ENCODE results near the gene PPP5C.
"Not testable (repeated sequence)": the region's sequence is repeated elsewhere in the genome, so short reads cannot be mapped to it uniquely, and the experiment has no call there.

The PPP5C gene, protein sequence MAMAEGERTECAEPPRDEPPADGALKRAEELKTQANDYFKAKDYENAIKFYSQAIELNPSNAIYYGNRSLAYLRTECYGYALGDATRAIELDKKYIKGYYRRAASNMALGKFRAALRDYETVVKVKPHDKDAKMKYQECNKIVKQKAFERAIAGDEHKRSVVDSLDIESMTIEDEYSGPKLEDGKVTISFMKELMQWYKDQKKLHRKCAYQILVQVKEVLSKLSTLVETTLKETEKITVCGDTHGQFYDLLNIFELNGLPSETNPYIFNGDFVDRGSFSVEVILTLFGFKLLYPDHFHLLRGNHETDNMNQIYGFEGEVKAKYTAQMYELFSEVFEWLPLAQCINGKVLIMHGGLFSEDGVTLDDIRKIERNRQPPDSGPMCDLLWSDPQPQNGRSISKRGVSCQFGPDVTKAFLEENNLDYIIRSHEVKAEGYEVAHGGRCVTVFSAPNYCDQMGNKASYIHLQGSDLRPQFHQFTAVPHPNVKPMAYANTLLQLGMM

DNA sequence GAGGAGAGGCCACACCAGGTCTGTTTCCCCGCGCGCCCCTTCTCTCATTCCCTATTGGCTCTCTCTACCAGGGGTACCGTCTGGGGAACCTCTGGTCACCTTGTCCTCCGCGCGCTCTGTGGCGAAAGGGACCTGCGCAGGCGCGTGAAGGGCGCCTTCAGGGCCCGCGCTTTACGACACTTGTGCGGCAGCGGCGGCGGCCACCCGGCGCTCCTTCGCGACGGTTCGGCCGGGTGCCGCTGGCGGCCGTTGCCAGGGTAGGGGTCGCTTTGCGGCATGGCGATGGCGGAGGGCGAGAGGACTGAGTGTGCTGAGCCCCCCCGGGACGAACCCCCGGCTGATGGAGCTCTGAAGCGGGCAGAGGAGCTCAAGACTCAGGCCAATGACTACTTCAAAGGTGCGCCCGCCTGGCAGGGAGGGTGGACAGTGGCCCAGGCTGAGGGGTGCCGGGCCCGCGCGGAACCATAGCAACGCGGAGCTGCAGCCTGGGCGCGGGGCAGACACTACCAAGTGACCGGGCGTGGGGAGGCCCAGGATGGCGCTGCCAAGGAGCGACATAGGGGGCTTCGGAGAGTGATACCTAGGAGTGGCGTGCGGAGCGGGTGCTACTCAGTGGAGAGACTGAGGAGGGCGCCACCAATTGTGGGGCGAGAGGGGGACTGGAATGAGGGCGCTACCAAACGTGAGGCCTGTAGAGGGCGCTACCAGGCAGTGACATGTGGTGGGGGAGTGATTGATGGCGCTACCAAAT lies at the start of gene PPP5C:
Gene PPP5C, plus strand, starts transcription at position 267 of the 751 bp plus-strand sequence. Its CDS starts 10 bp downstream, at position 277.
- DNase-seq = peak; percentile 79 to 90

DNA sequence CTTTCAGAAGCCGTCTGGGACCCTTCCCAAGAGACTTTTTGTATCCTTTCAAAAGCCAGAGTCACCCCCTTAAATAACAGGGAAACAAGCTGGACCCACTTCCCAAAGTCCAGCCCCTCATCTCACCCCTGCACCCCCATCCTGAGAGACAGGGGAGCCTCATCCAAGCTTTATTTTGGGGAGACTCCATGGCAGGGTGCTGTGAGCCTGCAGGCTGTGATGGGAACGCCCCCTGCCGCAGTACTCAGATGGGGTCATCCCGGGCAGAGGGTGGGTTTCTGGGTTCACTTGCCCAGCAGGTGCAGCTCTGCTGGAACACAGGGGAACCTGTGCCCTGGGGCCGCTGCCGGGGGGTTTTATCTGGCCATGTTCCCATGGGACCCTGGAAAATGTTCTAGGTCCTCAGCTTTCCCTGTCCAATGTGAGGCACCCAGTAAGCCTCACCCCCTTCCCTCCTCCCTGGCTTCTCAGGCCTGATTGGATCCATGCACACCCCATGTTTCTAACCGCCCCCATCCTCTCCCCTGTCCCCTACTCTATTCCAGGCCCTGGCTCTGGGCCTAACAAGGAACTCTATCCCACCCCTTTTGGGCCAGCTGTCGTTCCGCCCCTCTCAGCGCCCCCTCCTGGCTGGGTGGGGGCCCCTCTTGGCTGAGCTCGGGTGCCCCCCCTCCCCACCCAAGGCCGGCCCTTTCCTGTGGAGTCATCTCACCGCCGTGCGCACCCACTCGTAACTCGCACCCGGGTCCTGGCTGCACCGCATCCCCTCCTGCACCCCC lies 49.0 kb upstream of the PPP5C start:
- no peak for DNase-seq

DNA sequence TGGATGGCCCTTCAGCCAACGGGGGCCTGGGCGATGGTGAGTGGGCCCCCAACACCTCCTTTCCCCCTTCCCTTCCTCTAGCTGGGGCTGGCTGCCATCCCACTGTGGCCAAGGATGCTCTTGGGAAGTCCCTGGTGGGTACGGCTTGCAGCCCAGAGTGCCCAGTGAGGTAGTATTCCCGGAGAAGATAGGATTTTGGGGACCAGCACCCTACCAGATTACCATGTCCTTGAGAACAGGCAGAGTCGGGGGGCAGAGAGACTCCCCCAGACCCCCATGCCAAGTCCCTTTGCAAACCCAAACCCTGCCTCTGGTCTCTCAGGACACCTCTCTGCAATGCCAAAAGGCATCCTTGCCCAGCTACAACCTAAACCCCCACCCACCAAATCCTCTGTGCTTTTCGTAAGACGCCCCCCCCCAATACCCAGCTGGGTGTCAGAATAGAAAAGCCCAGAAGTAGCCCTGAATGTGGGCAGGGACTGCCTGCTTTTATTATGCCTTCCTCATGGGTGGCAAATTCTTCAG lies 48.3 kb upstream of the PPP5C start:
- DNase-seq = no peak

DNA sequence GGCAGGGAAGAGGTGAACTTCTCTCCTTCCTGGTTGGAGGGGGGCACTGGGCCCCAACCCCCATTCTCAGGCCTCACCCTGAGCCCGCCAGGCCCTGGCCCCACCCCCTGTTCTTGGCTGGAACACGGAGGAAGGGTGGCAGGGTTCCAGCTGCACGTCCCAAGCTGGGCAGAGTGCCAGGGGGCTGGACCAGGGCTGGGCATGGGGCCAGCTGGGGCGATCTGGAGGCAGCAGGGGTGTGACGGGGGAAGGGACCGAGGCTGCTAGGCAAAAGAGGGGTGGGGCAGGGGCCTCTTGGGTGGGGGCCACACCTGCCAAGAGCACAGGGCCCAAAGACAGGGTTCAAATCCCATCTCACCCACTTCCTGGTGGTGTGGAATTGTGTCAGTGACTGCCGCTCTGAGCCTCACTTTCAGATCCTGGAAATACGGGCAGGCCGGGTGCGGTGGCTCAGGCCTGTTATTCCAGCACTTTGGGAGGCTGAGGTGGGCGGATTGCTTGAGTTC lies 47.8 kb upstream of the PPP5C start:
- no peak for DNase-seq

DNA sequence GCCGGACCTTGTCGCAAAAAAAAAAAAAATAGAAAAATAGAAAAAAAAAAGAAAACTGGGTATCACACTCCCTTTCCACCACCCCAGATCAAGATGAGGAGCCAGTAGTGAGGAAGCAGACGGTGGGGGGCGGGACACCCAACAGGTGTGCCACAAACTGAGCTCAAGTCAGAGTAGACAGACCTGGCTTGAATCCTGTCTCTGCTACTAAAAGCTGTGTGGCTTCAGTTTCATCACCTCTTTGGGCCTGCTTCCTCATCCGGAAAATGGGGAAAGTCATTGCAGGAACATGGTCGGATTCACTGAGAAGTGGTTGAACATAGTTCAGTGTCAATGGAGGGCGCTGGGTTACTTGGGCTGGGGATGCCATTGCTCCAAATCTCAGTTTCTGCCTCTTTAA lies 47.2 kb upstream of the PPP5C start:
- no peak for DNase-seq

DNA sequence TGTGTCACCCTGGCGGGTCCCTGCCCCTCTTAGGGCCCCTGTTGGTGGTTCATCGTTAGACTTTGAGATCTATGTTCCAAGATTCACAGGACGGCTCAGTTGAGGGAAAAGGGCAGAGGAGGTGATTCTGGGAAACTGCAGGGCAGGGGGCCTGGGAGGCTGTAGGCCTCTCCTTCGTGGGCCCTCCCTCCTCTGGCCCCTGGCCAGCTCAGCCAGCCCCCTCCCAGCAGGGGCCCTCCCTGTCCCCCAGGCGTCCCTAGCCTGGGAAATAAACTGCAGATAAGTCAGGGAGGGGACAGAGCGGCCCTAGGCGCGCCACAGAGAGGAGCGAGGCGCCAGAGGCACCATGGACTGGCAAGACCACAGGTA lies 43.6 kb upstream of the PPP5C start:
- no peak for DNase-seq

DNA sequence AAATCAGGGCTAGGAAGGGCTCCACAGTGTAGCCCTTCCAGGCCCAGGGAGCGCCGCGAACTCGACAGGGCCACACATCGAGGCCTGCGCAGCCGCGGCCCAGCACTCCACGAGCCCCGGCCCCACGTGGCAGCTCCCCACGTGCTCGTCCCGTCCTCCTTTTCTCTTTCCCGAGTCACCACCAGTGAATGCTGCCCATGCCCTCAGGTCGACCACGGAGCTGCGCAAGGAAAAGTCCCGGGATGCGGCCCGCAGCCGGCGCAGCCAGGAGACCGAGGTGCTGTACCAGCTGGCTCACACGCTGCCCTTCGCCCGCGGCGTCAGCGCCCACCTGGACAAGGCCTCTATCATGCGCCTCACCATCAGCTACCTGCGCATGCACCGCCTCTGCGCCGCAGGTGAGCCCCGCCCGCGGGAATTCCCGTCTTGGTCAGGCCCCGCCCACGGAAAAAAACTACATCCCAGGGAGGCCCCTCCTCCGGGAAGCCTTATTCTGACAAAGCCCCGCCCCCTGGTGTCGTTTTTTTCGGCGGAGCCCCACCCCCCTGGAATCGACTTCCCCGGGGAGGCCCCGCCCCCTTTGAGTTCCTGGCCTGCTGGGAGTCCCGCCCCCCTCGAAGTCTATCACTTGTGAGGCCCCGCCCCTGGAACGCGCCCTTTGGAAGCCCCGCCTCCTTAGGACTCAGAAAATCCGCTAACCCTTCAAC lies 43.0 kb upstream of the PPP5C start:
- DNase-seq = peak in 1 of 2 donors; percentile 2

DNA sequence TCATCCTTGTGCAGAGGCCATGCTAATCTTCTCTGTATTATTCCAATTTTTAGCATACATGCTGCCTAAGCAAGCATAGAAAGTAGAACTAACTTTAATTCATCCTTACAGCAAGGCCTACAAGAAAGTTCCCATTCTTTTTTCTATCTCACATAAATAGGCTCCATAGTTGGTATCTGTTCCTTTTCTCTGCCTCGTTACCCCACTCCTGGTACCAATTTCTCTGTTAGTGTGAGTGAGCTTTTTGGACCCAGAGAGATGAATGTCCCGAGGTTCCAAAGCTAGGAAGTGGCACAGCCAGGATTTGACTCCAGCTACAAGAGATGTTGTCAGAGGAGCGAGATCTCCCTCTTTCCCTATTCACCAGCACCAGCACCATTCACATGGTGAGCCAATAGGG lies 40.4 kb upstream of the PPP5C start:
- DNase-seq = no peak

DNA sequence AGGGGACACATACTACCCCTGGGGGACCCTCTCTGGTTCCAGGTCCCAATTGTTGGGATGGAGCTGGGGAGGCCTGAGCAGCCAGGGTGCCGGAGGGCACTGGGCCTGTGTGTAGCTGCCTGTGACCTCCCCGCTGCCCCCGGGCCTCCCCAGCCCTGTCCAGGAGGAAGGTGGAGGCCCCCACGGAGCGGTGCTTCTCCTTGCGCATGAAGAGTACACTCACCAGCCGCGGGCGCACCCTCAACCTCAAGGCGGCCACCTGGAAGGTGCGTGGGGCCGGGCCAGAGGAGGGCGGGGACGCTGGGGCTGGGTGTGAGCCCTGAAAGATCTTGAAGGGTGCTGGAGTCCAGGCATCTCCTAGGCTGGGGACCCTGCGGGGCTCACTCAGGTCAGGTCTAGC lies 38.4 kb upstream of the PPP5C start:
- DNase-seq = no peak

DNA sequence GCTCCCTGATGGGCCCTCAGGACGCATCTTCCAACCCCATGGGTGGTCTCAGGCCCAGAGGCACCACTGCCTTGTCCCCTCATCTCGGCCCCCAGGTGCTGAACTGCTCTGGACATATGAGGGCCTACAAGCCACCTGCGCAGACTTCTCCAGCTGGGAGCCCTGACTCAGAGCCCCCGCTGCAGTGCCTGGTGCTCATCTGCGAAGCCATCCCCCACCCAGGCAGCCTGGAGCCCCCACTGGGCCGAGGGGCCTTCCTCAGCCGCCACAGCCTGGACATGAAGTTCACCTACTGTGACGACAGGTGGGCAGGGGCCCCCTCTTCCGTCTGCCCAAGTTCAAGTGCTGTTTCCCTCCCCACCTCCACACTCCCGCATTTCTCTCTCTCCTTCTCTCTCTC lies 37.8 kb upstream of the PPP5C start:
- no peak for DNase-seq

DNA sequence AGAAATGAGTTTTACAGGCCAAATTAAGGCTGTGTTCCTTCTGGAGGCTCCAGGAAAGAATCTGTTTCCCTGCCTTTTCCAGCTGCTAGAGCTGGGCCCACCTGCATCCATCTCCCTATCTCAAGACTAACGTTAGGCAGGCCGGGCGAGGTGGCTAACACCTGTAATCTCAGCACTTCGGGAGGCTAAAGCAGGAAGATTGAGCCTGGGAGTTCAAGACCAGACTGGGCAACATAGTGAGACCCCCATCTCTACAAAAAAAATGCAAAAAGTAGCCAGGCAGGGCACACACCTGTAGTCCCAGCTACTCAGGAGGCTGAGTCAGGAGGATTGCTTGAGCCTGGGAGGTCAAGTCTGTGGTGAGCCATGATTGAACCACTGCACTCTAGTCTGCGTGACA lies 35.4 kb upstream of the PPP5C start:
- no peak for DNase-seq

DNA sequence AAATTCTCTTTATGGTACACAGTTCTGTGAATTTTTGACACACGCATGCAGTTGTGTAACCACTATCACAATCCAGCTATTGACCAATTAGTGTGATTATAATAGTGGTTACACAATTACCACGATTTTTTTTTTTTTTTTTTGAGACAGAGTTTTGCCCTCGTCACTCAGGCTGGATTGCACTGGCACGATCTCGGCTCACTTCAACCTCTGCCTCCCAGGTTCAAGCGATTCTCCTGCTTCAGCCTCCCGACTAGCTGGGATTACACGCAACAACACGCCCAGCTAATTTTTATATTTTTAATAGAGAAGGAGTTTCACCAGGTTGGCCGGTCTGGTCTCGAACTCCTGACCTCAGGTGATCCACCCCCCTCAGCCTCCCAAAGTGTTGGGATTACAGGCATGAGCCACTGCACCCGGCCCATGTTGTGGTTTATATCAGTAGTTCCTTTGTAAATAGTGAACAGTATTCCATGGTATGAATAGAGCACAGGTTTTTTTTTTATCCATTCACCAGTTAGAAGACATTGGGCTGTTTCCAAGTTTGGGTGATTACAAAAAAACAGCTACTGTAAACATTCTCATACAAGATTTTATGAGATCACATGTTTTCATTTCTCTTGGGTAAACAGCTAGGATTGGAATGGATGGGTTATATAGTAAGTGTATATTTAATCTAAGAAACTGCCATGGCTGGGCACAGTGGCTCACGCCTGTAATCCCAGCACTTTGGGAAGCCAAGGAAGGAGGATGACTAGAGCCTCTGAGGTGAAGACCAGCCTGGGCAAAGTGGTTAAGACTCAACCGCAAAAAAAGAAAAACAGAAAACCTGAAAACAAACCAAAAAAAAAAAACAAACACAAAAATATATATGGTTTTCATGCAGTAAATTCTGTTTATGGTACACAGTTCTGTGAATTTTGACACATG lies 33.1 kb upstream of the PPP5C start:
- not testable (repeated sequence) for DNase-seq

DNA sequence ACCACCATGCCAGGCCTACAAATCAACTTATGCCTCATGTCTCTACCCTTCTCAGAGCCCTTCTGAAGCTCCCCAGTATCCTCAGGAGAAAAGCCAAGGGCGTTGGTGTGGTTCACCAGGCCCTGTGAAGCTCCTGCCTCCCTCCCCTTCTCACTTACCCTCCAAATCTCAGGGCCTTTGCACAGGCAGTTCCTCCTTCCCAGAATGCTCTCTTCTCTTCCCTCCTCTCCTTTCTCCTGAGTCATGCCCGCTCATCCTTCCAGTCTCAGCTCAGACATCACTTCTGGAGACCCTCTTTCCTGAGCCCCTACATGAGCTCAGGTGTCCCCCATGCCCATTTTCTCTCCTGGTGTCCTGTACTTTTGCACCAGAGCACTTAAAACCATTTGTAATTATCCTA lies 29.5 kb upstream of the PPP5C start:
- no peak for DNase-seq

DNA sequence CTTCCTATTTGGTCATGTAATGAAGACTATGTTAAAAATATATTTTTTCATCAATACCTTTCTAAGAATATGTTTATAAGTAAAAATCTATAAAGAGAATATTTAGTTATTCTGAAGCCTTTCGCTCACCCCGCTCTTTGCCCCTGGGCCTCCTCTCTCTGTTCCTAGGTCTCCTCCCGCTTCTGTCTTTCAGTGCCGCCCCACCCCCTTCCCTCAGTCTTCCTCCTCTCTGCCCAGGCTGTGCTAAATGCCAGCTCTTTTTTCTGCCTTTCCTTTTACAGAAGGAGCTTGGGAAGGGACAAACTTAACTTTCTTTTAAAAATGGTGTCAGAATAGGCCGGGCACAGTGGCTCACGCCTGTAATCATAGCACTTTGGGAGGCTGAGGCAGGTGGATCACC lies 27.3 kb upstream of the PPP5C start:
- no peak for DNase-seq

DNA sequence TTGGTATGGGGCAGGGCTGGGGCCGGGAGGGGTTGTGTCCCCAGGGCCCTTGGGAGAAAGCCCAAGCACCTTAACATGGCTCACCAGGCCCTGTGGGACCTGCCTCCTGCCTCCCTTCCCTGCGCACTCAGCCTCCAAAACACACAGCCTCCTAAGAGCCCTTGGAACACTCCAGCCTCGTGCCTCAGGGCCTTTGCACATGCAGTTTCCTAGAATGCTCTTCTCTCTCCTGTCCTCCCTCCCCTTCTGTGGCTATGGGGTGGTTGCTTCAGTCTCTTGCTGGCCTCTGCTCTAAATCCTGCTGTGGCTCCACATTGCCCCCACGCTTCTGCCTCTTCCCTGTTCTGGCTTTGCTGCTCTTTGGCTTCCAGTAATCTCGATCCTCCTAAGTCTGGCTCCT lies 26.3 kb upstream of the PPP5C start:
- no peak for DNase-seq

DNA sequence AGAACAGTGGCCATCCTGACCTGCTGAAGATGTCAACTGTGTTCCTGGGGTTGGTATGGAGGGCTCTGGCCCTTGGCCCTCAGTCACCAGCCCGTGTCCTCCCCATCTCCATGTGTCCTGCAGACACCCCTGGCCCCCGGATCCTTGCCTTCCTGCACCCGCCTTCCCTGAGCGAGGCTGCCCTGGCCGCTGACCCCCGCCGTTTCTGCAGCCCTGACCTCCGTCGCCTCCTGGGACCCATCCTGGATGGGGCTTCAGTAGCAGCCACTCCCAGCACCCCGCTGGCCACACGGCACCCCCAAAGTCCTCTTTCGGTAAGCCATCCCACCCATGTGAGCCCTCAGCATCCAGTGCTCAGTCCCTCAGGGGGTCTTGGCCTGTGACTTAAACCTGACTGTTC lies 25.2 kb upstream of the PPP5C start:
- DNase-seq = no peak

DNA sequence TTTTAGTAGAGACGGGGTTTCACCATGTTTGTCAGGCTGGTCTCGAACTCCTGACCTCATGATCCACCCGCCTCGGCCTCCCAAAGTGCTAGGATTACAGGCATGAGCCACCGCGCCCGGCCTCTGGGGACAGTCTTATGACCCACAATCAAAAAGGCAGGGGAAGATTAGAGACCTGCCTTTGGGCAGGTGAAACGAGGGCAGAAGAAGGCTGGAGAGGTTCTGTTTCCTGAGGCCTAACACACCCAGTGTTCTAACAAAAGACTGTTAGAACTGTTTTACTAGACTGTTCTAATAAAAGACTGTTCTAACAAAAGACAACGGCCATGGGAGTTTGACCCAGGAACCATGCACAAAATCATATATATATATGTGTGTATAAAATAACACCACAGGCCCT lies 23.7 kb upstream of the PPP5C start:
- DNase-seq = not testable (repeated sequence)

DNA sequence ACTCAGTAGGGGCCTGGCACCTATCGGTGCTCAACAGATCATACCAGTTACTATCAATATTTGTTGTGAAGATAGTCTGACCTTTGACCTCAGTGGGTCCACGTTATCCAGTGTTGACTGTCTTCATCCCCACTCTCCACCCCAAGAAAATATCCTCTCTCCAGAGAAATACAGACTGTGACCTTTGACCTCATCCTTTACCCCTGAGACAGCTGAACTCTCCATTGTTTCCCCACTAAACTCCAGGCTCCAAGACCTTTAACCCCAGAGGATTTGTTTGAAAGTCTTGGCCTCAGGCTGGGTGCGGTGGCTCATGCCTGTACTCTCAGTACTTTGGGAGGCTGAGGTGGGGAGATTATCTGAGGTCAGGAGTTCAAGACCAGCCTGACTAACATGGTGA lies 22.6 kb upstream of the PPP5C start:
- no peak for DNase-seq

DNA sequence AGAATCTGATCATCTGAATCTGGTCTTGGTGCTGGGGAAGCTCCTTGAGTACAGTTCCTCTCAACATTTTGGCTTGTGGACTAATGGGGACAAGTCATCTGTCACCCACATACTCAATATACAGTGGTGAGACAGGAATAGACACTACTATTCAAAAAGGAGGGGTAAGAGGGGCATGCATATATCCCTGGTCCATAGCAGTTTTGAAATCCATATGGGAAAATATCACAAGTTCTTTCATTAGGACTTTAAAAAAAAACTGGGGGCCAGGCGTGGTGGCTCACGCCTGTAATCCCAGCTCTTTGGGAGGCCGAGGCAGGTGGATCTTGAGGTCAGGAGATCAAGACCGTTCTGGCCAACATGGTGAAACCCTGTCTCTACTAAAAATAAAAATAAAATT lies 20.3 kb upstream of the PPP5C start:
- no peak for DNase-seq

DNA sequence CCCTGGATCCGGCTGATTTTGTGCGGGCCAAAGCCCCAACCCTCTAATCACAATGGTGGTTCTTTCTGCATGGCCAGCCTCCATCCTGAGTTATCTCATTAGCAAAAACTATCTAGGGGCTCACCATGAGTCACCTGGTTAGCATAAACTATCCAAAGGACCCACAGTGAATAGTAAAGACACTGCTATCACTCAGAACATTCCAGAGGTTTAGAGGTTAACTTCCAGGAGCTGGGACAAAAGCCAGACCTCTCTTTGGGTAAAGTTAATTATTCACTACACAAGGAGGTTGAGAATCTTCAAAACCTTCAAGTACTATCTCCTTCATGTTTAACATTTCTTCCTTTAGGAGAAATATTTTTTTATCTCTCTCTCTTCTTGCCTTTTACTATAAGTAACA lies 18.8 kb upstream of the PPP5C start:
- DNase-seq = no peak

DNA sequence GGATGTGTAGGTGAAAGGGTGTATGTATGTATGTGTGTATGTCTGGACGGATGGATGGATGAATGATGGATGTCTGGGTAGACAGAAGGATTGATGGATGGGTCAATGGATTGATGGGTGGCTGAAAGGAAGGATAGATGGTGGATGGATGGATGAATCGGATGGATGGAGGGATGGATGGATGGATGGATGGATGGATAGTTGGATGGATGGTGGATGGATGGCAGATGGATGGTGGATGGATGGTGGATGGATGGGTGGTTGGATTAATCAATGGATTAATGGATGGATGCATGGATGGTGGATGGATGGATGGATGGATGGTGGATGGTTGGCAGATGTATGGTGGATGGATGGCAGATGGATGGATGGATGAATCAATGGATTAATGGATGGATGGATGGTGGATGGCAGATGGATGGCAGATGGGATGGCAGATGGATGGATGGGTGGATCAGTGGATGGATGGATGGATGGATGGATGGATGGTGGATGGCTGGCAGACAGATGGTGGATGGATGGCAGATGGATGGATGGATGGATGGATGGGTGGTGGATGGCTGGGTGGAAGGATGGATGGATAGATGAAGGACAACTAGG lies 16.5 kb upstream of the PPP5C start:
- DNase-seq = no peak
